Tibial nerve (tissue), 4 donors: ENCODE data around the gene TMEM63B. TPM values are rescaled to one million over a fixed set of nuclear protein-coding genes. Genes with fewer than 3 reads are reported as not detected.

Source experiments
- DNase-seq, 2 donors: peaks; one replicate each; pipeline ENCODE4 v3.0.0-alpha.2; 2019; ENCODE audit warnings: low spot score in 2 of 2
- H3K27ac ChIP-seq, 4 donors: fragments of 200-600 bp; sonication (generic) in 3 of 4; one replicate each; pipeline ENCODE4 v1.5.1; 2017 to 2019; ENCODE audit warnings: mild to moderate bottlenecking in 1 of 4
- H3K27me3 ChIP-seq, 2 donors: fragments of 200-600 bp; sonication (generic) in 1 of 2; one replicate each; pipeline versions ENCODE4 v1.5.1 to v1.6.0; 2017 to 2019
- H3K36me3 ChIP-seq, 3 donors: fragments of 200-600 bp; sonication (generic); one replicate each; pipeline ENCODE4 v1.5.1; 2018 to 2019
- H3K4me1 ChIP-seq, 4 donors: fragments of 200-600 bp; sonication (generic) in 3 of 4; one replicate each; pipeline ENCODE4 v1.5.1; 2017 to 2019
- H3K4me3 ChIP-seq, 4 donors: fragments of 200-600 bp; sonication (generic) in 3 of 4; one replicate each; pipeline ENCODE4 v1.5.1; 2017 to 2019; ENCODE audit warnings: mild to moderate bottlenecking in 1 of 4, moderate library complexity in 1 of 4
- H3K9me3 ChIP-seq, 4 donors: fragments of 200-600 bp; sonication (generic) in 3 of 4; one replicate each; pipeline ENCODE4 v1.5.1; 2017 to 2019
- CTCF ChIP-seq, 5 experiments: fragments of 200-600 bp in 3 of 5; fragments of 450-650 bp in 2 of 5; sonication (generic) in 3 of 5; IDR thresholded peaks; one replicate each; pipeline ENCODE4 v1.5.1; 2016 to 2019; ENCODE audit warnings: antibody characterized with exemption in 5 of 5, mild to moderate bottlenecking in 3 of 5, moderate library complexity in 2 of 5
- EP300 ChIP-seq, 2 donors: sonication (generic); formaldehyde crosslinking; IDR thresholded peaks; one replicate each; pipeline ENCODE4 v1.6.1; 2017; ENCODE audit warnings: antibody characterized with exemption in 2 of 2, mild to moderate bottlenecking in 1 of 2
- POLR2A ChIP-seq, 2 donors: fragments of 450-650 bp; IDR thresholded peaks; one replicate each; pipeline ENCODE4 v1.6.1; 2017; ENCODE audit warnings: antibody characterized with exemption in 2 of 2, mild to moderate bottlenecking in 2 of 2, moderate library complexity in 2 of 2
- WGBS, 2 donors: methylation state at CpG; one replicate each; pipeline ENCODE4 v1.1.5; 2018; 5-methylcytosine and 5-hydroxymethylcytosine counted together
- total RNA-seq, 4 donors: library from RNA; depleted of rRNA; stranded (reverse); fragments of >200 nt; gene quantifications; one replicate each; pipeline ENCODE4 v1.1.0, GENCODE V29; 2016

The TMEM63B gene
- total RNA-seq, 4 donors from 2014 or later = 18.6 to 34.5 (median 27.6) TPM

- TF ChIP-seq EP300 (IDR thresholded peaks at IDR 0.05) = no peak
- no peak for TF ChIP-seq POLR2A (IDR thresholded peaks at IDR 0.05)
- no peak for TF ChIP-seq CTCF (IDR thresholded peaks at IDR 0.05)
- Histone ChIP-seq H3K27ac (no peak overlapping the region), H3K9me3 (no peaks in the 10 kb centered on the region), H3K4me3 (no peak overlapping the region), H3K4me1 (peaks cover 0 to 4% (median 0%) of the 10 kb centered on the region in 4 donors), H3K36me3 (peaks cover 0 to 37% (median 0%) of the 10 kb centered on the region in 3 donors), H3K27me3 (no peaks in the 10 kb centered on the region)
- 76 to 79% methylated on average over 9 of the region's 9 CpGs for WGBS, 2 donors
- DNase-seq = no peak
Measured at GRCh38 chr6:44156494-44157151, 29.3 kb downstream of the TMEM63B start.

GRCh38 chr6:44157152-44157521, 29.8 kb downstream of the TMEM63B start:
- no peak for DNase-seq
- Histone ChIP-seq H3K27me3 (no peaks in the 10 kb centered on the region), H3K27ac (no peak overlapping the region), H3K9me3 (no peaks in the 10 kb centered on the region), H3K4me3 (no peak overlapping the region), H3K36me3 (peaks cover 0 to 37% (median 0%) of the 10 kb centered on the region in 3 donors), H3K4me1 (no peaks in the 10 kb centered on the region)
- 76 to 80% methylated on average over 11 of the region's 11 CpGs for WGBS, 2 donors
- TF ChIP-seq CTCF (IDR thresholded peaks at IDR 0.05) (no peak), EP300 (IDR thresholded peaks at IDR 0.05) (no peak), POLR2A (IDR thresholded peaks at IDR 0.05) (no peak)

GRCh38 chr6:44158770-44159228, 31.4 kb downstream of the TMEM63B start, which contains the start of gene CAPN11:
Gene CAPN11 (plus strand): TSS chr6:44158820. CDS start chr6:44158849, 29 bp downstream.
- TF ChIP-seq CTCF (IDR thresholded peaks at IDR 0.05) (no peak), EP300 (IDR thresholded peaks at IDR 0.05) (no peak), POLR2A (IDR thresholded peaks at IDR 0.05) (no peak)
- peaks cover 0 to 4% of the 10 kb centered on the region in 2 donors for H3K27me3 ChIP-seq
- H3K4me1 ChIP-seq = no peaks in the 10 kb centered on the region
- WGBS, 2 donors = 77 to 79% methylated on average over 4 to 5 of the region's 5 CpGs
- no peak within 1 kb of the TSS for H3K4me3 ChIP-seq
- peaks cover 0 to 23% (median 0%) of the 10 kb centered on the region in 3 donors for H3K36me3 ChIP-seq
- no peaks in the 10 kb centered on the region for H3K9me3 ChIP-seq
- no peak within 1 kb of the TSS for H3K27ac ChIP-seq
- no peak for DNase-seq

- 62 to 72% methylated on average over 8 of the region's 8 CpGs for WGBS, 2 donors
Measured at GRCh38 chr6:44161997-44162338, 34.6 kb downstream of the TMEM63B start.

More at GRCh38 chr6:44161997-44162338, 34.6 kb downstream of the TMEM63B start:
- Histone ChIP-seq H3K4me1 (no peaks in the 10 kb centered on the region), H3K4me3 (no peak overlapping the region), H3K27ac (no peak overlapping the region), H3K27me3 (peaks cover 0 to 4% of the 10 kb centered on the region in 2 donors), H3K36me3 (no peaks in the 10 kb centered on the region), H3K9me3 (no peaks in the 10 kb centered on the region)
- TF ChIP-seq POLR2A (IDR thresholded peaks at IDR 0.05) (no peak), EP300 (IDR thresholded peaks at IDR 0.05) (no peak), CTCF (IDR thresholded peaks at IDR 0.05) (no peak)
- no peak for DNase-seq
